Measurements from ENCODE around the gene USH1C. TPM values are rescaled to one million over a fixed set of nuclear protein-coding genes. Genes with fewer than 3 reads are reported as not detected.

USH1C gene
- total RNA-seq, 1 donor from 2014 or later: 0.62 TPM

- DNase-seq: no peak
Observed at GRCh38 chr11:17547051-17547577, 2.9 kb upstream of the USH1C start, which contains the start of gene OTOG. TSS of gene OTOG (plus strand) at chr11:17547259. CDS start at chr11:17547373, 114 bp downstream.

- no peak for DNase-seq
Observed at GRCh38 chr11:17546240-17546639, 2.0 kb upstream of the USH1C start.

- DNase-seq: no peak
Observed at GRCh38 chr11:17543574-17544180, 539 bp downstream of the USH1C start.

GRCh38 chr11:17543041-17543440, 1.2 kb downstream of the USH1C start:
- no peak for DNase-seq

- DNase-seq: no peak
Observed at GRCh38 chr11:17542249-17542648, 2.0 kb downstream of the USH1C start.

- no peak for DNase-seq
Observed at GRCh38 chr11:17541330-17541885, 2.8 kb downstream of the USH1C start.

GRCh38 chr11:17540807-17541206, 3.4 kb downstream of the USH1C start:
- DNase-seq: no peak

- no peak for DNase-seq
Observed at GRCh38 chr11:17538731-17539130, 5.5 kb downstream of the USH1C start.

GRCh38 chr11:17538054-17538453, 6.2 kb downstream of the USH1C start:
- no peak for DNase-seq

- no peak for DNase-seq
Observed at GRCh38 chr11:17537261-17537660, 7.0 kb downstream of the USH1C start.

- no peak for DNase-seq
Observed at GRCh38 chr11:17535488-17535887, 8.7 kb downstream of the USH1C start.

- no peak for DNase-seq
Observed at GRCh38 chr11:17533778-17534415, 10.3 kb downstream of the USH1C start.

GRCh38 chr11:17533341-17533740, 10.9 kb downstream of the USH1C start:
- DNase-seq: no peak

GRCh38 chr11:17532784-17533183, 11.4 kb downstream of the USH1C start:
- DNase-seq: no peak

- peak; percentile 34 for DNase-seq
Observed at GRCh38 chr11:17531636-17532113, 12.5 kb downstream of the USH1C start.

- no peak for DNase-seq
Observed at GRCh38 chr11:17531071-17531600, 13.1 kb downstream of the USH1C start.

GRCh38 chr11:17529844-17530185, 14.4 kb downstream of the USH1C start:
- DNase-seq: no peak

- no peak for DNase-seq
Observed at GRCh38 chr11:17528906-17529843, 15.0 kb downstream of the USH1C start.

- DNase-seq: peak; percentile 38
Observed at GRCh38 chr11:17528181-17528691, 16.0 kb downstream of the USH1C start.

- DNase-seq: no peak
Observed at GRCh38 chr11:17527628-17527995, 16.6 kb downstream of the USH1C start.

GRCh38 chr11:17526931-17527627, 17.1 kb downstream of the USH1C start:
- DNase-seq: no peak
